HL-60/S4 (cell line): ENCODE data around the gene AFAP1.

Source experiments
- in situ Hi-C: fragments of 300-500 bp; cut with MboI; formaldehyde crosslinking; loops from 2 replicates; pipeline ENCODE4 v1.14.3; 2022; ENCODE audit warnings: low sequenced_read_pairs

Gene AFAP1

GRCh38 chr4:7826176-7826908 is 113.3 kb downstream of the AFAP1 start:
- in situ Hi-C loops = no loop called here

DNA sequence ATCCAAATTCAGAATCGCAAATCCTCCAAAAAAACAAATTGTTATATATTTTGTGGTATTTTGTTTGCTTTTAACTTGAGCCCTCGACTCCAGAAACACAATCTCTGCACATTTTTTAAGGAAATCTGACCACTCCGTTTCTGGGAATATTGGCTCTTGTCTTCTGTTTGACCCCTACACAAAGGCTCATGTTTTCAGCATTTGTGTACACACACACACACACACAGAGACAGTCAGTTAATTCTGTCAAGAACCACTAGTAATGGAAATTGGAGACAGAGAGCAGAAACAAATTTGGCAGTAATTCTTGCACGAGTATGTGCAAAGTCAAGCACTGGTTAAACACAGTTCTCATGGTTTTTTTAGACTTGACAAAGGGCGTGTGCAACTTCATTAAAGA is 115.4 kb downstream of the AFAP1 start:
- in situ Hi-C loops = loop anchor here (25.0 kb wide), 2 partner anchors 163 to 588 kb away; no protein-coding TSS in a partner anchor

DNA sequence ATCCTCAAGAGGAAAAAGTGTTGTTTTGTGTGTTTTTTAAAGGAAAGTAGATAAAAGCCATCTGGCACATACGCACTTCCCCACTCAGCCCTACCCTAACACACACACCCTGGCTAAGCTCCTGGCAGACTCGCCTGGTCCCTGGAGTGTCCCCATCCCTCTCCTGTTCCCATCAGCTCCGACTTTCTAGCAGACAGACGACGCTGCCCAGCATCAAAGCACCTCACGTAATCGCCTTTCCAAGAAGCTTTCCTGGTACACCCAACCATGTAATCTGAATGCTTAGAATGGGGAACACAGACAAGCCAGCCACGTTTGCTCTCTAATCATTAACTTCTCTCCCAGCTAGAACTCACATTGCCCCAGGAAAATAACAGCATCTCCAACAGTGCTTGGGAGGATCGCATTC is 116.2 kb downstream of the AFAP1 start:
- in situ Hi-C loops = loop anchor here (25.0 kb wide), 2 partner anchors 164 to 589 kb away; no protein-coding TSS in a partner anchor

- in situ Hi-C loops = loop anchor here (25.0 kb wide), 2 partner anchors 164 to 589 kb away; no protein-coding TSS in a partner anchor
Measured at GRCh38 chr4:7822877-7823276, 116.8 kb downstream of the AFAP1 start.

DNA sequence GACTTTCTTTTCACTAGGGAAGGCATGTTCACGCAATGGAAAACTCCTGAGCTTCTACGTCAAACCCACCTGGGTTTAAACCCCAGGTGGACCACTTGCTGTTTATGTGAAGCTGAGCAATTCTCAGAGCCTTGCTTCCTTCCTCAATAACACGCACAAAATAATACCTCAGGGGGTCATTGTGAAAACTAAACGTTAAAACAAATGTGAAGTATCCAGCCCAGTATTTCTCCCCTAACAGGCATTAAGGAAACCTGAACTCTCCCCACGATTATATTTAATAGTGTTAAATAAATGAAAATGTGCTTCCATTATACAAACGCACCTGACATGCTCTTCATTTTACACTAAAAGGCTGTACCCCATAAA is 117.5 kb downstream of the AFAP1 start:
- in situ Hi-C loops = loop anchor here (25.0 kb wide), 2 partner anchors 165 to 590 kb away; no protein-coding TSS in a partner anchor

DNA sequence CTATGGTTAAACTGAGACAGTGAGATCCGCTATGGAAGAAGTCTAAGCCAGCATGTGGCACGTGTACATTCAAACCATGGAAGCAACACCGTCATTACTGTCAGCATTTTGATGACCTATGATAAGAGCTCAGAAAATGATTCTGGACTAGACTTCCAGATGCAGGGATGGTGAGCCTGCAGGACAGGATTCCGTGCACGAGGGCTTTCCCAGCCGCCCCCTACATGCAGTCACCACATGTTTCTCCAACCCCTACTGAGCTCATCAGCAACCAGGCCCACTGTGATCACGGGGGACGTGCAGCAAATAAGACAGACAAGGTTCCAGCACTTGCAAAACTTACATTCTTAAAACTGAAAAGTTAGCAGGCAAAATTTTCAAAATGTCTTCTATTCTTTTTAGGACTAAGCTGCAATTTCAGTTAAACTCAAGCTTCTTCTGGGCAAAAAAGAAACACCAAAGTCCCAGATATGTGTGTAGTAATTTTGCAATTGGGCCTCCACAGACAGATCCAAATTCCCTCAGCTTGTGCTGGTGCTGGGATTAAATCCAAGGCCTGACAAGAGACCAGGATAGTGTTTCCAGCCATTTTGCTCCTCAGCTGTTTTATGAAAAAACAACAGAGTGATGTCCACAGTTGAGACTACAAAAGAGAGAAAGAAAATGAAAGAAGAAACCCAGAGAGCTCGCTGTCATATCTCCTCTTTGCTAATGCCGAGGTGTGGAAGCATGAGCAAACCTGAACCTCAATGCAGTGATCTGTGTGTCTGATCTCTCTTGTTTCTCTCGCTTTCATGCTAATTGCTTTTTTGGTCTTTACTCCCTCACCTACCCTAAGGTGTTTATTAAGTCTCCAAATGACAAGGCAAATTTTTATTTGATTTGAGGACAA is 118.2 kb downstream of the AFAP1 start:
- in situ Hi-C loops = loop anchor here (25.0 kb wide), 2 partner anchors 166 to 591 kb away; no protein-coding TSS in a partner anchor

DNA sequence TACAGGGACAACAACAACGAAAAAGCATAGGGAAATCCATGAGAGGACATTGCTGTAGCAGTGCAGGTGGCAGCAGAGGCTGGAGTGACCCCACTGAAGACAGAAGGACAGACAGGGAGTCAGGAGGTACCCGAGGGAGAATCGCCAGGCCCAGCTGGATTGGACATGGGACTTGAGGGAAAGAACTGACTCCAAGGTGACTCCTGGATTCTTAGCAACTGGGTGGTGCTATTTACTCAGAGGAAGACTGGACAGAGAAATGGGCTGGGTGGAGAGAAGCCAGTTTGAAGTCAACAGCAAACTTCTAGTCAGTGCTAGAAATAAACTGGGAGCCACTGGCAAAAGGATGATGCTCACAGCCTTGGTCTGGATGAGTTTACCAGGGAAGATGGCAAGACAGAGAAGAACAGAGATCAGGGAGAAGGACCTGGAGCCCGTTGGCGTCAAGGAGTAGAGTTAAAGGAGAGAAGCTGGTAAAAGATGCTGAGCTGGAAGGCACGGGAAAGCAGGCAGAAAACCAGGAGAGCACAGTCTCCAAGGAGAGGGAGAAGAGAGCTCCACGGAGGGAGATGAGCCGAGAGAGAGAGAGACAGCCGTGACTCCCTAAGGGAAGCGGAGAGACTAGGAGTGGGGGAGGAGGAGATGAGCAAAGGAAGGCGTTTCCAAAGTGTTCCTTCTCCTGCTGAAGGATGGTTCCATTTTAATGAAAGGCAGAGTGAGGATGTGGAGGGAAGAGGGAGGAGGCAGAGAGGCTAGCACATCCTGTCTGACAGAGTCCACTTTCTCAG is 119.4 kb downstream of the AFAP1 start:
- in situ Hi-C loops = loop anchor here (25.0 kb wide), 2 partner anchors 167 to 592 kb away; no protein-coding TSS in a partner anchor

DNA sequence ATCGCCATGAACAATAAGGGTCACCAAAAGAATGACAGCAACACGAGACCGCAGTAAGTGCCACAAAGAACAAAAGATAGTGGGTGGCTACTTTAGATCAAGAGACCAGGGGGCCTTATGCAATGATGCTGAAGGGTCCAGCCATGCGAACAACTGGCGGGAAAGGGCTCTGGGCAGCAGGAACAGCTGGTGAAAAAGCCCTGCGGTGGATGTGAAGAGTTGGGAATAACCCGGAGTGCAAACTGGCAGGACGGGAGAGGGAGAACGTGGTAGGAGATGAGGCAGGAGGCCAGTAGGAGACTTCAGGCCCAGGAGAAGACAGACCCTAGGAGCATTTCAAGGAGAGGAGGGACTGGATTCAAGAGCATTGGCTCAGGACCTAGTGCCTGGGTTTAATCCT is 120.2 kb downstream of the AFAP1 start:
- in situ Hi-C loops = loop anchor here (25.0 kb wide), 2 partner anchors 168 to 593 kb away; no protein-coding TSS in a partner anchor

- in situ Hi-C loops = loop anchor here (25.0 kb wide), 2 partner anchors 169 to 594 kb away; no protein-coding TSS in a partner anchor
Measured at GRCh38 chr4:7818399-7818911, 121.2 kb downstream of the AFAP1 start.

- in situ Hi-C loops = loop anchor here (25.0 kb wide), 2 partner anchors 169 to 594 kb away; no protein-coding TSS in a partner anchor
Measured at GRCh38 chr4:7817877-7818398, 121.7 kb downstream of the AFAP1 start.

DNA sequence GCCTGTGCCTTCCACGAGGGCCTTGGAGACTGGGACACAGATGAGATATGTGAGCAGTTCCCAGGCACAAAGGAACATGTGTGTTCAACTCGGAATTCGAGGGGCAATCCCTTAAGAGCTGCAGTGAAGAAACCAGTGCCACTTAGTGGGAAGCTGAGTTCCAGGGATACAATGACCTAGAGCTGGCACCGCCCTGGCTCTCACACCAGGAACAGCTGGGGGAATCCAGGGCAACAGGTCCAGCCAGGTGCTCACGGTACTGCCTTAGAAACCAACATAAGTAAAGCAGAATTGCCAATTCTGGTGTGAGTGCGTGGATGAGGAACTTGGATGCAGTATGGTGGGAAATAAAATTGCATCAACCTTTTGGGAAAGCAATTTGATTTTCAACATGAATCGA is 122.9 kb downstream of the AFAP1 start:
- in situ Hi-C loops = loop anchor here (25.0 kb wide), 2 partner anchors 171 to 596 kb away; no protein-coding TSS in a partner anchor

GRCh38 chr4:7815981-7816380 is 123.7 kb downstream of the AFAP1 start:
- in situ Hi-C loops = loop anchor here (25.0 kb wide), 2 partner anchors 171 to 596 kb away; no protein-coding TSS in a partner anchor

DNA sequence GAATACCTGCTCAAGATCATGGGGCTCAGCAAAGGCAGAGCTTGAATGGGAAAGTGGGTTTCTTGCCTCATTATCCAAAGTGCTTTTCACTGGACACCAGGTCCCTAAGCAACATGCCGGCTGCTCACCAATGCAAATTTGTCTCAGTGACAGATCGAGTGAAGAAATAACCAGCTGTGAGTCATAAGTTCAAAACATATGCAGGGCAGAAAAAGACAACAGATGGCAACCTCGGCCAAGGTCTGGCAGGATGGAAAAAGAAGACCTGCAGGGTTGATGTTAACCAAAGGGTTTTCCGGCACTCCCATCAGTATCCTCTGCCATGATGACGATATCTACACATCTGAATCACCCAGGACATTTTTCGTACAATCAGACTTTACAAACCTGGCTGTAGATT is 124.1 kb downstream of the AFAP1 start:
- in situ Hi-C loops = loop anchor here (25.0 kb wide), 2 partner anchors 172 to 597 kb away; no protein-coding TSS in a partner anchor

GRCh38 chr4:7814451-7814850 is 125.2 kb downstream of the AFAP1 start:
- in situ Hi-C loops = loop anchor here (25.0 kb wide), 2 partner anchors 173 to 598 kb away; no protein-coding TSS in a partner anchor

DNA sequence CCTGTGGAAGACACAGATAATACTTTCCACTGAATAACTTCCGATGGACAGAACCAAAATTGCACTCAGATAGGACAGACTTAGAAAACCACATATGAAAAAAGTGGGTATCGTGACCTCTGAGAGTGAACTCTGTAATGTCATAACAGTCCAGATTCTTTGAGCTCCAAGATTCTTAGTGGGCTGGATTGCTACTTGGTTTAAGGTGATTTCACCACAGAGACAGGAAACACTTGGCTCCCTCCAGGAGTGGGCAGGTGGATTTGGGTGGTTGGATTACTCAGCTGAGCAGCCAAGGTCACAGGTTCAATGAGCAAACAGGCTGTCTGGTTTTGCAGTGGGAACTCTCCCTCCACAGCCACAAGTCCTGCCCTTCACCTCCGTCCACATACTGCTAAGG is 126.0 kb downstream of the AFAP1 start:
- in situ Hi-C loops = loop anchor here (25.0 kb wide), 2 partner anchors 174 to 599 kb away; no protein-coding TSS in a partner anchor

GRCh38 chr4:7812921-7813320 is 126.7 kb downstream of the AFAP1 start:
- in situ Hi-C loops = loop anchor here (25.0 kb wide), 2 partner anchors 174 to 599 kb away; no protein-coding TSS in a partner anchor

DNA sequence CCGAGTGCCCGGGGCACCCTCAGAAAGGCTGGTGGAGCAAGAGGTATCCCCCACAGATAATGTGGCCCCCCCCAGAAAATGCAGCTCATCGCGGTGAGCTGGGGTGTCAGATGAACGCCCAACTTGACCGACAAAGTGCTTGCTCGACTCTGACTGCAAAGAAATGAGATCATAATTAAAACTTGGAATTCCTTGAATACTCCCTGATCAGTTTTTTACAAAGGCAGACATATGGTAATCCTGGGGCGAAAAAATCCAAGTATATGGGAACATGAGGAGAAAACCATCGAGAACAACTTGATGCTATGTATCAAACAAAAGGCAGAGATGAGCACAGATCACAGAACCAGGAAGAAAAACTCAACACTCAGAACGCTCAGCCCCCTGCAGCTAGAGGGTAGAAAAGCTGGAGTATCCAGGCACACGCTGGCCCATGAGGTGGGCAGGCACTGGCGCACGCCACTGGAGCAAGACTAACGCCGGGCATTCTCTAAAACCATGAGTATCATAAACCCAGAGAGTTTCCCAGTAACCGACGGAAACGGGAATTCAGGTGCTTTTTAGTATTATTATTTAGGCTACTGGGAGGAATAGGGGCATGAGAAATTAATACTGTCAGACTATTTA is 127.3 kb downstream of the AFAP1 start:
- in situ Hi-C loops = loop anchor here (25.0 kb wide), 2 partner anchors 175 to 600 kb away; no protein-coding TSS in a partner anchor

DNA sequence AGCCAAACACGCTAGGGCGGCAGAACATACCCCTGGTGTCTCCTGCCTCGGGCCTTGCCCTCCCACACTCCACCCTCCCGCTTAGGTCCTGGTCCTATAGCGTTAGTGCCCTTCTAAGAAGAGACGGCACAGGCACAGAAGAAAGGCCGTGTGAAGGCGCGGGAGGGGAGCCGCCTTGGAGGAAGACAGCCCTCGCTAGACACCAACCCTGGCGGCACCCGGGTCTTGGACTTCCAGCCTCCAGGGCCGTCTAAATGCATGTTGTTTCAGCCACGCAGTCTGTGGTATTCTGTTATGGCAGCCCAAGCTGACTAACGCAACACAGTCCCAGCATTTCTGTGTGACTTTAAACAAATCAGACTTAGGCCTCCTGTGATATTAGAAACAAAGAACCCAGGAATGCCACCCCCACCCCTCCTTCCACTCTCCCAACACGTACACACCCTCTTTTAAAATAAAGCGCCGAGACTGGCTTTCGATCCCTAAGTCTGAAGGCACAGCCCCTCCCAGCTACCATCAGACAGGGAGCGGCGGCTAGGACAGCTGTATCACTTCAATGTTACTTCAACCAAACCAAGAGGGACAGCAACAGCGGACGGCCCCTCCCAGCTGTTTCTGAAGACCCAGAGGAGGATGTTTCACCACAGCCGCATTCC is 128.0 kb downstream of the AFAP1 start:
- in situ Hi-C loops = loop anchor here (25.0 kb wide), 2 partner anchors 176 to 601 kb away; no protein-coding TSS in a partner anchor
